ENCODE measurements around the gene PCYOX1L.

The PCYOX1L gene

DNA sequence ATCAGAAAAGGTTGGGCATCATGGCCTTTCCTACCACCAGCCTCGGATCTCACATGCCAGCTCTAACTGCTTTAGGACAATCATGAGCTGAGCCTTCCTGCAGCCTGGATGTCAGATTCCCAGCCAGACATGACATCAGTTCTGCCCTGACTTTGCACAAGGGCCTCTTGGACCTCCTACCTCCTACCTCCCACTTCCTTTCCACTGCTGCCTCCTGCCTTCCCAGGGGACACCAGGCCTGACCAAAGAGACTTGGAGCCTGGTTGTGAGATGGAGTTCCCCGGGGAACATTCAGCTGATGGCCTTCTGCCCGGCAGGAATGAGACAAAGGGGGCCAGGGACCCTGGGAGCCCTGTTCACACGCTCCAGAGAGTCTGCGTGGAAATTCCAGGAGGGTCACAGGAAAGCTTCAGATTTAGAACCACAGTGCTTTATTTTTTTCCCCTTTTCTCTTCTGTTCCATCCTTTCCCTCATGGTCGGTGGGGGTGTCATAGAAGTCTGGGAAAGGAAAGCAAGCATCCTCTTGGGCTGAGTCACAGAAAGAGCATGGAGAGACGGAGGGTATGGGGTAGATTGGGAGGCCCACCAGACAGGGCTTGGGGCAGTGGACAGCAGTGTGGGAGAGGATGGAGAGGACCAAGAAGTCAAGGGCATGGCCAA is 56.7 kb downstream of the PCYOX1L start:
- no peaks in the 10 kb centered on the region for H3K9me3 ChIP-seq
- peak overlapping the region; percentile 66 to 94 for H3K4me3 ChIP-seq
- peak; percentile 49 to 86 for DNase-seq
- intact Hi-C loops (cut with DNase I; ENCODE audit: low total_unique reads) = no loop called here
- H3K27me3 ChIP-seq = no peaks in the 10 kb centered on the region
- TF ChIP-seq CTCF (IDR thresholded peaks at IDR 0.05) = no peak
- H3K36me3 ChIP-seq = peaks cover 89 to 98% (median 90%) of the 10 kb centered on the region in 3 donors
- H3K27ac ChIP-seq = peak overlapping the region; percentile 90 to 98
- peaks cover 0 to 75% (median 49%) of the 10 kb centered on the region in 4 donors for H3K4me1 ChIP-seq

DNA sequence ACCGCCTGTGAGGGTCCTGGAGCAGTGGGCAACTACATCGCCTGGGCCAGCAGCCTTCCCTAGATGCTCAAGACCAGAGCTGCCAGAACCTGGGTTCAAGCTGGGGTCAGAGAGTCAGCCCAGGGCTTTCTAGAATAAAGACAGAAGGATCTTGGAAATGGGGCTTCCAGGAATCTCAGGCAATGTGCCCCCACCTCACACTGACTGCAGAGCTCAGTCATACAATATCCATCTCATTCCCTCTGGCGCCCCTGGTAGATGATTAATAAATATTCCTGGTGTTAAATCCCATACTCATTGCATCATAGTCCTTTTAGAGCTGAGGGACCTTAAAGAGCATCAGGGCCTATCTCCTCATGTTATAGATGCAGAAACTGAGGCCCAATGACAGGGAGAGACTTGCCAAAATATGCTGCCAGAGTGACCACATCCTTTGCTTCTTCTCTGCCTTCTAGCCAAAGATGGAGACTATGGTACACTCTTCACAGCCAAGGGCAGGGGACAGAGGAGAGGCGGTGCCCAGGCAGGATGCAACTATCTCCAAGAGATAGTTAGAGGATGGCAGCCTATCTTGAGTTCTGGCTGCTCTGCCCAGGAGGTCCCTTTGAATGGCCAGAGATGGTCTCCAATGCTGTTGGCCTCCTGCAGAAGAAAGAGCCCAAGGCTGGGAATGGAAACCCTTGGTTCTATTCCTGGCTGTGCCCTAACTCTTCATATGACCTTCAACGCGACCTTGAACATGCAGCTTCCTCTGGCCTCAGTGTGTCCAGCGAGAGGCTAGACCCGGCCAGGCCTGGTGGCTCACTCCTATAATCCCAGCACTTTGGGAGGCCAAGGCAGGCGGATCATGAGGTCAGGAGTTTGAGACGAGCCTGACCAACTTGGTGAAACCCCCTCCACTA is 57.5 kb downstream of the PCYOX1L start:
- no peaks in the 10 kb centered on the region for H3K9me3 ChIP-seq
- peaks cover 89 to 98% (median 90%) of the 10 kb centered on the region in 3 donors for H3K36me3 ChIP-seq
- H3K4me3 ChIP-seq = peak overlapping the region; percentile 66 to 94
- no peak for TF ChIP-seq CTCF (IDR thresholded peaks at IDR 0.05)
- intact Hi-C loops (cut with DNase I; ENCODE audit: low total_unique reads) = no loop called here
- peak in 1 of 2 donors; percentile 68 for DNase-seq
- no peaks in the 10 kb centered on the region for H3K27me3 ChIP-seq
- H3K4me1 ChIP-seq = peaks cover 0 to 83% (median 57%) of the 10 kb centered on the region in 4 donors
- H3K27ac ChIP-seq = peak overlapping the region; percentile 90 to 98

DNA sequence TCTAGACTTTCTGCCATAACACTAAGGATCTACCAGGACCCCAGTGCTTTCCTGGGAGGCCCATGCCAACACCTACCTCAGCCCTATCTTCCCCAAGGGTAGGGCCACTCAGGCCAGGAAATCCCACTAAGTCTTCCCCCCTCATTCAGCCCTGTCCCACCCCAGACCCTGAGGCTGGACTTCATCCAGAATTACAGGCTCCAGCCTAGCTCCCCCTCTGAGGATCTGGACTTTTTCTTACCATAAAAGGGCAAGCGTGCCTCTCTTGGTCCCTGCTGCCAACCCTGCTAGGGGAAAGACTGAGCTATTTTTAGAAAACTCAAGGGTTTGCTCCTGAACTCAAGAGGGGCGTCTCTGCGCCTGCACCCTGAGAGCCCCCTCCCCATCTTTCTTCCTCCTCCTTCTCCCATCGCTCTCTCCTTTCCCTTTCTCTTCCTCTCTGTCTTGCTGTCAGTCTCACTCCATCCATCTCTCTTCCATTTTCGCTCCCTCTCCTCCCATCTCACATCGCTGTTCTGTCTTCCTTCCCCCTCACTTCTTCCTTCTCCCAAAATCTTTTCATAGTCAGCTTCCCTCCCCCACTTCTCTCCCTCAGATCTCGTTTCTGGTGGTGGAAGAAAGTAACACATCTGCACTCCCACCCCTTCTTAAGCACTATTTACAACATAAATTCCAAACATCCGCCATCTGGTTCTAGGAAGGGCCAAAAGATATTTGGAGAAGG is 59.3 kb downstream of the PCYOX1L start:
- Histone ChIP-seq H3K4me3 (peak overlapping the region; percentile 66 to 94), H3K36me3 (peaks cover 89 to 98% (median 90%) of the 10 kb centered on the region in 3 donors), H3K27ac (peak overlapping the region; percentile 90 to 98), H3K9me3 (no peaks in the 10 kb centered on the region), H3K27me3 (no peaks in the 10 kb centered on the region), H3K4me1 (peaks cover 0 to 99% (median 74%) of the 10 kb centered on the region in 4 donors)
- no peak for TF ChIP-seq CTCF (IDR thresholded peaks at IDR 0.05)
- peak in 1 of 2 donors; percentile 80 for DNase-seq
- intact Hi-C loops (cut with DNase I; ENCODE audit: low total_unique reads) = no loop called here

DNA sequence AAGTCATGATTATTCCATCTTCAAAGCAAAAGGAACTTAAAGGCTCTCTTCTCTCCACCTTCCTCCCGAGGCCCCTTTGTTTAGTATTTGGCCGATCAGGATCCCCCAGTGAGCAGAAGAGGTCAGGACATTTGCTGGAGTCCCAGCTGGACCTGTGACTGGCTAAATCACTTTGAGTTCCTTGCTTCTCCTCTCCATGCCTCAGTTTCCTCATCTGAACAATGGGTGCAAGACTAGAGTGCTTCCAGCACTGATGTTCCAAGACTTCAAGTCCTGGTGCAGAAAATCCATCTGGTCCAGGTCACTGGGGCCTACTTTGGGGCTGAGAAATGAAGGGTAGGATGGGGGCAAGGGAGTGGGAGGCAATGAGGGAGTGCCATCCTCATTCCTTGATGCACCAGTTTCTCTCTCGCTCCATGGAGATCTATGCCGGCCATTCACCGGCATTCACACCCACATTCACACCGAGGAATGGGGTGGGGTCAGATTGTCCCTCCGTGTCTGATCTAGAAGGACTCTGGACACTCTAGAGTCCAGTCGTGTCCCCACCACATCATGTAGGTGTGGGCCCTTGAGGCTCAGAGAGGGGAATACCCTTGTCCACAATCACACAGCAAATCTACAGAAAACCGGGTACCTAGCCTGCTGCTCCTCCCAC is 60.0 kb downstream of the PCYOX1L start:
- Histone ChIP-seq H3K4me1 (peaks cover 5 to 100% (median 80%) of the 10 kb centered on the region in 4 donors), H3K9me3 (no peaks in the 10 kb centered on the region), H3K27ac (peak overlapping the region; percentile 90 to 98), H3K4me3 (peak overlapping the region; percentile 66 to 94), H3K36me3 (peaks cover 89 to 98% (median 90%) of the 10 kb centered on the region in 3 donors), H3K27me3 (no peaks in the 10 kb centered on the region)
- TF ChIP-seq CTCF (IDR thresholded peaks at IDR 0.05) = no peak
- no peak for DNase-seq
- intact Hi-C loops (cut with DNase I; ENCODE audit: low total_unique reads) = no loop called here
